Renal cortex interstitium (tissue), 11 donors: ENCODE results near the gene TMEM200A. TPM values are rescaled to one million over a fixed set of nuclear protein-coding genes. Genes with fewer than 3 reads are reported as not detected.

Experiments used
- DNase-seq, 11 donors: peaks; one replicate each; pipeline ENCODE4 v3.0.0-alpha.2; 2013; ENCODE audit warnings: low read depth in 9 of 11, low spot score in 4 of 11; ENCODE audit errors: extremely low read depth in 1 of 11
- polyA plus RNA-seq, 3 donors: library from polyadenylated mRNA; unstranded; fragments of 120-200 nt; gene quantifications; one replicate each; pipeline ENCODE4 v1.2.1, GENCODE V29; 2013; ENCODE audit not compliant: insufficient read length in 3 of 3

The TMEM200A gene
- polyA plus RNA-seq, 3 donors = 24.3 to 42.3 (median 31.2) TPM

DNA sequence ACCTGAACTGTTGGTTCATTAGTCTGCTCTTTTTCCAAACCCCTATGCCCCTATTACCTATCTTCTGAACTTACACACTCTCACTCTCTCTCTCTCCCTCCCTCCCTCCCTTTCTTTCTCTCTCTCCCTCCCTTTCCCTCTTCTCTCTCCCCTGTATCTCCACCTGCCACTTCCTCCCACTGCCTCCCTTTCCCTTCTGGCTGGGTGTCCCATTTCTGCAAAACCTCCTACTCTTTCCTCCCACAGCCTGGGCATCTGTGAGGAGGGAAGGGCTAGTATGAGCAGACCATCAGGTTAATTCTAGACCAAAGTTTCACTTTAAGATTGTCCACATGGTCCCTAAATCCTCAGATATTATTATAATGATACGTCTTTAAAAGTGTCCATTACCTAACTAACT is 95.1 kb downstream of the TMEM200A start:
- DNase-seq = no peak

DNA sequence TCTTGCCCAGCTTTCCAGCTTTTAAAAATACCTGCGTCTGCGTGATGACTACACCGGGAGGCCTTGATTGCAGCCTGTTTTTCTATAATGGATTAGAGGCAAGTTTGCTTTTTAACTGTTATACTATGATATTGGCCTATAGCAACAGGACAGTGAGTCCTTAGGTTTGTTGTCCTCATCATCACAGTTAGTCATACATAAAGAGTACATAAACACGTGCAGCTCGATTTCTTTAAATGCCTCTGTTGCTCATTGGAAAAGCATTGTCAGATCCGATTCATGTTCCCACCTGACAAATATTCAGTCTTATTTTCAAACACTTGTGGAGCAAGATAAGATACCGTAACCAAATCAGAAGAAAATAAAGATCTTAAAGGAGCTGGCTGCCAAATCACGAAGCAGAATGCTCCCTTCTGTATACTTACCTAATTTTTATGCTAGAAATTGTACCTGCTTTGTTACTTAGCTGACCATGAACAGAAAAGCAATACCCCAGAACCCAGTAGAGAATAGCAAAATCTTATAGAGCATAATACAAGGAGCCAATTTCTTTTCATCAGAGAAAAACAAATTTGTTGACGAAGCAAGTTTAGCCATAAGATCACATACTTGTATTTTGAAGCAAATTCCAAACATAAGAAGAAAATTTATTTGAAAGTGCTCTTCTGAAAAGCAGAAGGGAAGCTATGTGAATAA is 100.4 kb downstream of the TMEM200A start:
- DNase-seq = no peak

DNA sequence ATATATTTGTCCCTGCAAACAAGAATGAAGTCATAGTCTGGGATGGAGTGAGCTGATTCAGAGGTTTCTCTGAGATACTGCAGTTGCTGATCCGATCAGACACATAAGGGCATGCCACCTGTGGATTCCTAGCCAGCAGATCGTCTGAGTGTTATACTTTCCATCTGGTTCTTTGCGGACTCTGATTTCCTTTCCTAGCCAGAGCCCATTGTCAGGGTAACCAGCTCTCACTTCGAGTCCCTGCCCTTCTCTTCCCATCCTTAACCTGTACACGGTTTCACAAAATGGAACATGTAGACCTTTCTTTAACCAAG is 100.9 kb downstream of the TMEM200A start:
- no peak for DNase-seq

DNA sequence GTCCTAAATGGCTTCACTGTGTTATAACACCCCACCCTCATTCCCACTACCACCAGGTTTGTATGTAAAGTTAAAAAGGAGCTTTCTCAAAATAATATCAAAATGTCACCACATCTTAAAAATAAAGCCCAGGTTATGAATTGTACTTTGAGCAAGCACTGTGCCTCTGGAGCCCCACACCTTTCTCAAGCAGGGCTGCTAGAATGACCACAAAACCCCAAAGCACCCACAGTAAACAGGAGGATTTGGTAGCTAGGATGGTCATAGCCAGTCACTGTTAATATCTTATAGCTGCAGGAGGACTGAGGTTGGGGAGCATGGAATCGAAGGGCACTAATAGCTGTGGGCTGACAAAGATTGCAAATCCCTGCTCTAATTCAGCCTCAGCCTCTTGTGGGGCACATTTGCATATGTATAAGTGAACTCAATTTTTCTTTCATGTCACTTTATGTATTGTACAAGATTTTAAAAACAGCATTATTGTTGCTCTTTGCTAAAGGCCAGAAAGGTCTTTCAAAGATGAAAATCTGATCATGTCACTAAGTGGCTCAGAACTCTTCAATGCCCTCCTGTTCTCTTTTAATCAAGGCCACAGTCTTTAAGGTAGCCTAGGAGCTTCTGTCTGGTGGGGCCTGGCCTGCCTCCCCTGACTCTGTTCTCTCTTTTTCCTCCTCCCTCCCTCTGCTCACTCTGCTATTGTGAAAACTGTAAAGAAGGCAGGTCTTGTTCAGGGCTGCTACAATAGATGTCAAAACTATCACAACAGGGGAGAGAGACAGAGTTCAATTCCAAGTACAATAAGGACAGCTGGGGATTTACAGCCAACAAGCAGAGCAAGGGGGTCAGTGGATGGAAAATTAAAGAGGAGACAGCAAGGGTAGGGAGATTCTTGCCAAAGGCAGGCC is 101.6 kb downstream of the TMEM200A start:
- no peak for DNase-seq

DNA sequence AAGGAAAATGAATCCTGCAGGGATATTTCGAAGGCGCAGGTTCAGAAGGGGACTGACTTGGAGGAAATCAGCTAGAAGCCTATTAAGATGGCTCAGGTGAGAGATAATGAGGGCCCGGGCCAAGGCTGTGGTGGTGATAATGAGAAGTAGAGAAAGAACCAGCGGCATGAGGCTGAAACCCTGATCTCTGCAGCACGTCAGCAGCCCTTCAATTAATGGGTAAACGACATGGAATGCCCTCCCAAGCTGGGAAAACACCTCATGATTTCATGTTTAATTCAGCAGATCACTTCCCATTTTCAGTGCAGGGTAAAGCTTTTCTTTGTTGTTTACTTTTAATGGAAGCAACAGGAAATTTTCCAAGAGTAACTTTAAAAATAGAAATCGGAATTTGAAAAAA is 104.9 kb downstream of the TMEM200A start:
- no peak for DNase-seq

DNA sequence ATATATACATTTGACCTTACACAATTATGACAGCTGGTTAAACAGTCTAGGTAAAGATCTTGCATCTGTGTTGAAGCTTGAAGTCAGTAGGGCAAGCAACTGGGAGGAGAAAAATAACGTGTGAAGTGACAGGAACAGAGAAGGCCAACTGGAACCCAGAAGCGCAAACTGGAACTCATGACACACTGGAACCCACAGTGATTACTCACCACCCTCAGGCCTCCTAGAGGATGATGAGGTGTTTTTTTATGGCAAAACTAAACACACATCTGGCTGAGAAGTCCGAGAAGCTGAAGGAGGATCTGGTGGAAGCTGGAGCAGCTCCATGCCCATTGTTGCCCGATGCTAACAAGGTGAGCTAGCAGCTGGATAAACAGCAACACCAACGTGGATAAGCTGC is 108.1 kb downstream of the TMEM200A start:
- no peak for DNase-seq

DNA sequence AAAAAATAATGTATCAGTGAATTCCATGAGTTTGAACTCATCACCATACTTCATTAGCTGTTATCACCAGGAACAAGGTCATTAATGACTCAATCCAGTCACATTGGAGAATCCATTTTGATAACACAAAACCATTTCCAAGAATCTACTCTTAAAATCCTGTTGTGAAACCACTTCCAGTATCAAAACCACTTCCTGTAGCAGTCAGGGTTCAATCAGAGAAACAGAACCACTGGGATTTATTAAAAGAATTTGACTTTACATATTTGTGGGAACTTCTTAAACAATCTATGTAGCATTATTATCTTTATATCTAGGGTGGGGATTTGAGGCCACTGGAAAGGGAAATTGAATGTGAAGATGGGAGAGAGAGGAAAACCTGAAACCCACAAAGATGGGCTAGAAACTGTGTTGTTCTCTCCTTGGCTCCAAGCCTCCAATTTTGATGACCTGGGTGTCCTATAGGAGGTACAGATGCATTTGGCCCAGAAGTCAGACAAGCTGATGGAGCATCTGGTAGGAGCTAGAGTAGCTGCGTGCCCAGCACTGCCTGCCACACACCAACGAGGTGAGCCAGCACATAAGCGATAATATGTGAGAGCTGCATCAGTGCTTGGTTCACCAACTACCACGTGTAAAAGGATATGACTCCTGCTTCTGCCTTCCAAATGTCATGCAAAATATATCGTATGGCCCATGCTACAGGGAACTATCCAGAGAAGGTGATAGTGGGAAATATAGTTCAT is 117.0 kb downstream of the TMEM200A start:
- DNase-seq = no peak

DNA sequence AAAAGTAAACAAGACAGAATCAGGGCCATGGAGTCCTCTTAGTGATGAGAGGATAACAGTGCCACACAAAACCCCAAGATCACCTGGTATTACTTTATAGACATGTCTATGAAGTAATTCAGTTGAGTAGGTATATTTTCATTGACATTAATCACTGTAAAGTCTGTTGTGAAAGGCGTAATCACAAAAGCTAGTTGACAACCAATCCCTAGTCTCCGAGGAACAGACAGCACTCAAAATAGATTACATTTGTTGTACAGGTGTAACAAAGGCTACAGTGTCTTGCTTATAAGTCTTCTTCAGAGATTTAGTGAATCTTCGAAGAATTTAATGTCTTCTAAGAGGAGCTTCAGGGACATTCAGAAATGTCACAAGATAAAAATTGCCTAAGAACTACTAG is 120.1 kb downstream of the TMEM200A start:
- DNase-seq = no peak

DNA sequence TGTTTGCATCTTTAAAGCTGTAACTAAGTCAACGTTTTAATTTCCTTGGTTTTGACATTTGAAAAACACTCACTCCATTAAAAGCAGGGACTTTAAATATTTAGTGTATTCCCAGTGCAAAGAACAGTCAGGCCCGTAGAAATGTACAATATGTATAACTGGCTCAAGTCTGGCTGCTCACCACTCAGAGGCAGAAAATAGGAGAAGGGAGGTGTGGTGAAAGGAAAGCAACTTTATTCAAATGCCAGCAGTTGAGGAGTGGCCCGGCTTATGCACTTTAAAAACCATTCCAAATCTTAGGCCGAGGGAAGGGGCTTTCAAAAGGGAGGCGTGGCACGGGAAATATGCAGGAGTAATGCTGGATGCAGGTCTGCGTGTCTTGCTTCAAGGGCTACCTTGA is 120.6 kb downstream of the TMEM200A start:
- DNase-seq = no peak

DNA sequence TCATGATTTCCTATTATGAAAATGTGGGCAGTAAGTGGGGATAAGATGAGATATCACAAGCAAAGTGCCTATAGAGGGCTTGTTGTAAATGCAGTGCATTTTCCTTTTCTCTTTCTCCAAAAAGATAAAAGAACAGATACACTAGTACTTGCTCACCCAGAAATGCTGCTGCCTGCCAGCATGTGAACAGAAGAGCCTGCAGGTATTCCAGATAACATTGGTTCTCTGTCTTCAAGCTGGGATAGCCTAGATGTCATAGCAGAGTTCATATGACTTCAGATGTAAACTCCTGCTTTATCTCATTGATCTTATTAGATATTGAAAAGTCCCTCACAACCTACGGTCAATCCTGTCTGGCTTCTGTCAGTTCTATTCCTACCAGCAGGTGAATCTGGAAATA is 123.7 kb downstream of the TMEM200A start:
- DNase-seq = no peak

Other genes starting within 250 kb of the TMEM200A start
- gene SAMD3, start 143.1 kb upstream of the TMEM200A start, polyA plus RNA-seq = 1 to 10 TPM in 1 of 3 donors, under 1 TPM in 2; 0.80 to 1.4 (median 0.82) TPM